Globus pallidus (tissue), 1 donor: Measurements from ENCODE around the gene TTC39C.
A peak's percentile ranks its signal among the peaks of the same experiment; 100 is the strongest.

ENCODE experiments used
- DNase-seq: peaks from one replicate; pipeline ENCODE4 v3.0.0-alpha.2; 2015; ENCODE audit warnings: low spot score

Gene TTC39C

DNA sequence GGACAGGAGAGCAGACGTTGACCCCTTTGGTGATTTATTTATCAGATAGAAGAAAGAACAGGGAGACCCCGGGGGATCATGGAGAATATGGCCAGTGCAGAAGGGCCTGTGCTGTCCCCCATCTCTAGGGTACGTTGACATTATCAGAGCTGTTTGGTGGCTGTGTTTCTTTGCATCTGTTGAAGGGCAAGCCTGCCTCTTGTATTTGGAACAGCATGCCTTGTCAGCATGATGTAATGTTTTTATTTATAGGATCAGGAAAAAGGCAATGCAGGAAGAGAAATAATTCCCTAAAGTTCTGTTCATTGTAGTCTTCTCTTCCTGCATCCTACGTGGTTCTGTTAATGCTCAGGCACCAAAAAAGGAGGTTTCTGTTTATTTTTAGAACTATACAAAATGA lies 74.5 kb downstream of the TTC39C start:
- DNase-seq, result no peak

DNA sequence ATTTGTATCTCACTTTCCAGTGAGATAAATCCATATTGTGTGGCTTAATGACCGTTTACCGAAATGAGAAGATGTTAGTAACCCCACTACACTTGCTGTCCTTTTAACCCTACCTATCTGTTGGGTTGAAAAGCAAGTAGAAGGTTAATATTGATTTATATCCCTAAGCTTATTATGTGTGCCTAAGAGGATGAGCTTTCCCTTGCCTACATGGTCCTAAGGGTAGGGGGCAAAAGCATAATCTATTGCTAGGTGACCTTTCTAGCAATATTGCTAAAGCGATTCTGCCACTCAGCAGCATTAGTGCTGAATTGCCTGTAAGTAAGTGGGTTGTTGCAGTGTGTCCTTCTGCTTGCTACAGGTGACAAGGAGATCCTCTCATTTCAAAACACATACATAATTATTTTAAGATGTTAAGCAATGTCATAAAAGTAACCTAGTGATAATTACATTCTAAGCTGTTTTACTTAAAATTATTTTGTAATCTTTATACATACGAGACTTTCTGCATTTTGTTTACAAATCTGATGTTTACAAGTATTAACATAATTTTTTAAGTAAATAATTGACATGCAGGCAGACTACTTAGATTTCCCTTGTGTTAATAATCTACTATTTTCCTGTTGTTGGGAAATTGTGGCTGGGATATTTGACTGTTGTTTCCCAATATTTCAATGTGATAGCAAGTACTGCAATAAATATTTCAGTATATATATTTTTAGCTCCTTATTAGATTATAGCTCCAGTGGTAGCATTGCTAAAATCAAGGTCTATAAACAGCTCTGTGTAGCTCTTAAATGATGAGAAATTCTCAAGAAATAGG lies 75.2 kb downstream of the TTC39C start:
- DNase-seq, result no peak

DNA sequence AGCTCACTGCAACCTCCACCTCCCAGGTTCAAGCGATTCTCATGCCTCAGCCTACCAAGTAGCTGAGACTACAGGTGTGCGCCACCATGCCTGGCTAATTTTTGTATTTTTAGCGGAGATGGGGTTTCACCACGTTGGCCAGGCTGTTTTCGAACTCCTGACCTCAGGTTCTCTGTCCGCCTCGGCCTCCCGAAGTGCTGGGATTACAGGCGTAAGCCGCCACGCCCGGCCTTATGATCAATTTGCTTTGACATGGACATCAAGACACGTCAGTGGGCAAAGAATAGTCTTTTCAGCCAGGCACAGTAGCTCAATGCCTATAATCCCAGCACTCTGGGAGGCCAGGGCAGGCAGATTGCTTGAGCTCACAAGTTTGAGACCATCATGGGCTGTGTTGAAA lies 76.3 kb downstream of the TTC39C start:
- no peak for DNase-seq

GRCh38 chr18:24094561-24094960 lies 80.0 kb downstream of the TTC39C start:
- DNase-seq, result no peak

DNA sequence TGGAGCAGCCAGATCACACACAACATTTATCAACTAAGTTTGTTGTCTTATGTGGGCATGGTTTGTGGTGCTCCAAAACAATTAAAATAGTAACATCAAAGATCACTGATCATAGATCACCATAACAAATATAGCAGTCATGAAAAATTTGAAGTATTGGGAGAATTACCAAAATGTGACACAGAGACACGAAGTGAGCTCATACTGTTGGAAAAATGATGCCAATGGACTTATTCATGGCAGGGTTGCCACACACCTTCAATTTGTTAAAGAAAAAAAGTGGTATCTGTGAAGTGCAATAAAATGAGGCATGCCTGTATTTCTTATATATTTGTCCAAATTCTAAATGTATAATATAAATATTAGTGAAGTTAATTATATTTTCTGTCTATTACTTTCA lies 81.4 kb downstream of the TTC39C start:
- DNase-seq, result no peak

- no peak for DNase-seq
Observed at GRCh38 chr18:24103320-24104021, 88.9 kb downstream of the TTC39C start.

GRCh38 chr18:24104486-24104885 lies 89.9 kb downstream of the TTC39C start:
- DNase-seq, result no peak

DNA sequence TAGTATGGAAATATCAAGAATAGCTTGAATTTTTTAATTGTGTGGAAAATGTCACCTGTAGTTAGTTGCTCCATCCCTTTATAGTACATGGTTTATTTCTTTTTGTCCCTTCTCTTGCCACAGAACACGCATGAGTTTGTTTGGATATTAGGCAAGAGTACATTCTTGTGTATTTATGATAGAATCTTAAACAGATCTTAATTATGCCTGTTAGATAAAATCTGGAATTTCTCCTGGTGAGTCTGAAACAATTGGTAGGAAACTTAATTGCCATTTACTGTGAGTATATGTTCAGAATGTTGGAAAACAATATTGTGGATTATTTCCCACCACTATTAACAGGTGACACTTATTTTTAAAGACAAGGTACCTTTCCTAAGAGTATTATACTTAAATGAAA lies 94.1 kb downstream of the TTC39C start:
- no peak for DNase-seq

- DNase-seq, result no peak
Observed at GRCh38 chr18:24111936-24112335, 97.4 kb downstream of the TTC39C start.

DNA sequence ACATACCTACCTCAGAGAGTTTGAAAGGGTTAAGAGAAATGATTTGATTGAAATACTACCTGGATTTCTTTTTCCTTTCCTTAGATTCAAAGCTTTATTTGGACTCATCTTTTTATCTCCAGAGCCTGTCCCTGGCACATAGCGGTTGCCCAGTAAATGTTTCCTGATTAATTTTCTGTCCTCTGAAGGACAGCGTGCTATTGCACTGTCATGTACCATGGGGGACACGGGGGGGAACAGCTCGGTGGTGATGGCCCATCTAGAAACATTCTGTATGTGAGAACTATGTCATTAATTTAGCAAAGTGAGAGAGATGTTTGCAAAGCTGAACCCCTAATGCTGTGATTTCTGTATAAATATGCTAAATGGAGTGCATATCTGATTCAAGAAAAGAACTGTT lies 97.9 kb downstream of the TTC39C start:
- no peak for DNase-seq

DNA sequence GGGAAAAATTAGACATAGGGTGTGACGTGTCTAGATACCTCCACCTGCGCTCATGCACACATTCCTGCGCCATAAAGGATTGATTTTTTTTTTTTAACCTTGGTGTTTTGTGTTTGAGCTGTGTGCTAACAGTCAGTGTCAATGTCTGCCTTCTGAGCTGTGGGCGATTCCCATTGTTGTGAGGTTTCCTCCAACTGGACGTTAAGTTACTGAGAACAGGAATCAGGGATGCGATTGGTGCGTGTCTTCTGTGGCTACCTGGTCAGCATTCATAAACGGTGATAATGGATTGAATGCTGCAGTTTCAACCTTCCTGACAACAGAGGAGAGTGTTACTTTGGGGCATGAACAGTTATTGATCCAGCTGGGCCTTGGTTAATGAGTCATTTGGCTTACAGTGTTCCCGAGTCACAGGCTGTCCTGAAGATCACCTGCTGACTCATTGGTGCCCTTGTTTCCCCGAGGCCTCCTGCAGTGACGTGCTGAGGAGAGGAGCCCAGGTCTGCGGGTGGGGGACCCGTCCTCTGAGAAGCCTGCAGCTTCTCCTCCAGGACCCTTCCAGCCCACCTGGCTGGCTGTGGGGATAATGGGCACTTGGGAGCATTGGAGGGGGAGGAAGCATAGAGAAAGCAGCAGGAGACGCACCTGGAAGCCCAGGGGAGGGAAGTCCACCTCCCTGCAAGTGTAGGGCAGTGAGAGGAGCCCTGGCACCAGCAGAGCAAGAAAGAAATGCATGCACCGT lies 98.5 kb downstream of the TTC39C start:
- DNase-seq, result no peak

GRCh38 chr18:24114924-24115549 lies 100.5 kb downstream of the TTC39C start:
- no peak for DNase-seq

DNA sequence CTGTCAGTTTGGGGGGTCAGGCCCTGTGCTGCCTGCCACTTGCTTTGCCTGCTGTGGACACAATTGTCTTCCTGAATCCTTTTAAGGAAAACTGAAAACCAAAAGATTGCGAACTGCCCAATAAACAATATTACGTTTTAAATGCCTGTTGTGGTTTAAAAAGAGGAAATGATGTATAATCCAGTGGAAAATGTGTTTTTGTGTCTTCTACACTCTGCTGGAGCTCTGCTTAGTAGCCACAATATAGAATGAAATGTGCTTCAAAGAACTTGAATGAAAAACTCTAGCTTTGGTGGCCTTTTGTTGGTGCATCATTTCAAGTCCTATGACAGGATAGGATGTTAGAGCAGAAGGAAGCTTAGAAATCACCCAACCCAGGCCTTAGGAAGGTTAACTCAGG lies 101.1 kb downstream of the TTC39C start:
- DNase-seq, result no peak

DNA sequence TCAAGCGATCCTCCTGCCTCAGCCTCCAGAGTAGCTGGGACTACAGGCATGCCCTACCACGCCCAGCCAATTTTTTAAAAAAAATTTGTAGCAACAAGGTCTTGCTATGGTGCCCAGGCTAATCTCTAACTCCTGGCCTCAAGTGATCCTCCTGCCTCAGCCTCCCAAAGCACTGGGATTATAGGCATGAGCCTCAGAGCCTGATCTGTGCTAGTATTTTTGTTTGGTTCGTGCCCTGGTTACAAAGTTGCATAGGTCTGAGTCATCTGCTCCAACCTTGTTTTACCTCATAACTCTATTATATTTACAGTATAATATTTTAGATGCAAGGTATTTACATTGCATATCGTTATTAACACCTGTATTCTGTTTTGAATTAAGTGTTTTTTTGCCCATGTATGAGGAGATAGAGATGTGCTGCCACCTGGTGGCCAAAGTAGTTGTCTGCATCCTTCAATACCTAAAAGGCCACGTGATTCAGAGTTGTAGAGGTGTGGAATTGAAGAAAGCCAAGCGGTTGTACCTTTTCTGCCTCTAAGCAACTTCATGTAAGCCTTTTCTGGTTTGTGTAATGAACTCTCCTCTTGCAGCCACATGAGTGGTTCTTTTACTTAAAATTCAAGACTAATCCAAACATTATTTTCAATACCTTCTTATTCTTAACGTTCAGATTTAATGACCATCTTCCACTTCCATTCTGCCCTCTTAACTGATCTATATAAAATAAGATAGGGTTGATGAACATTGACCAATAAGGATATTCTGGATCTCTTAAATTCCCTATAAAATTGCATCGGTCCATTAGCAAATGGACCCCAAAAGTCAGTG lies 104.4 kb downstream of the TTC39C start:
- peak; percentile 54 for DNase-seq

DNA sequence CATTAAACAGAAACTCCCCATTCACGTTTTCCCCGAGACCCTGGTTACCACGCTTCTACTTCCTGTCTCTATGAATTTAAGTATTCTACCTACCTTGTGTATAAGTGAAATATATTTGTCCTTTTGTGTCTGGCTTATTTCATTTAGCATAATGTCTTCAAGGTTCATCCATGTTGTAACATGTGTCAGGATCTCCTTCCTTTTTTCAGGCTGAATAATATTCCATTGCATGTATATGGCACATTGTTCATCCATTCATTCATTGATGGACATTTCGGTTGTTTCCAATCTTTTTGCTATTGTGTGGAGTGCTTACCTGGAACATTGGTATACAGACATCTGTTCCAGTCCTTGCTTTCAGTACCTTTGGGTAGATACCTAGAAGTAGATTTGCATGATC lies 106.1 kb downstream of the TTC39C start:
- no peak for DNase-seq

DNA sequence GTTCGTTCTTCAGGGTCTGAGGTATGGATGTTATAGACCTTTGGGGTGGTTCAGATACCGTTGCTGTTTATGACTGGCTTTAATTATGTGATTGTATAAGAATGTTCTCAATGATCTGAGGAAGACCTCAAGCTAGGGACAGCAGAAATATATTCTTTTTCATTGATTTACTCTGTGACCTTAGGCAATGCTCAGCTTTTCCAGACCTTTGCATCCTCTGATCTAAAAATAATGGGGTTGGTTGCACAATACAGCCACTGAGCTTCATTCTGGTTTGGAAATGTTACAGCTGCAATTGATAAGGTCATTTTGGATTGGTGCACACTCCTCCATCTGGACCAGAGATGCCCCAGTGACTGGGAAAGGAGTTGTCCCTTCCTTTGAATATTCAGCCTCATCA lies 107.1 kb downstream of the TTC39C start:
- DNase-seq, result no peak

DNA sequence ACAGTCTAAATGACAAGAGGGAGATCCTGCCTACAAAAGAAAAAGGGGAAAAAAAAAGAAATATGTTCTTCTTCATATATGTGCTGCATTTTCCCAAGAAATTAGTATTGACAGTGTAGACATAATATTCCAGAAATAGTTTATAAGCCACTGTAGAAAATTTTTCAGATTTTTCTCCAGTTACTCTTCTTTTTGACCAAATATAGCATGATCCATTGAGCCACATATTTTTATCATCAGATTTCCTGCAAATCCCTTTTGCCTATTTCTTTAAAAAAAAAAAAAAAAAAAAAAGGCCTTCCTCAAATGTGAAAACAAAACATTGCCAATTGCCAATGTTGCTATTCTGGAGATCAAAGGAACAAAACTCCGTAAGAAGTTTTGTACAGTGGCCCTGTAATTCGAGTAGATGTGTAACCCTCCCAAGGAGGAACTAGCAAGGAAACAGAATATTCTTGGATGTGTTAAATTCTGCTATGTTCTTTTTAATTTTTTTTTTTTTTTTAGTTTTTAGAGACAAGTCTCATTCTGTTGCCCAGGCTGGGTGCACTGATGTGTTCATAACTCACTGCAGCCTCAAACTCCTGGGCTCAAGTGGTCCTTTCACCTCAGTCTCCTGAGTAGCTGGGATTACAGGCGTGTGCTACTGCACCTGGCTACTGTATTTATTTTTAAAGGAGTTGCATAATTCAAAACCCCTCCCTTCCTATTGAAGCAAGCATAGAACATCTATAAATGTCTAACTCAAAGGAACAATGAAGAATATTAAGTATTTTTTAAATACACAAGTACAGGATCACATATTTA lies 111.8 kb downstream of the TTC39C start:
- DNase-seq, result no peak

- DNase-seq, result no peak
Observed at GRCh38 chr18:24127735-24128134, 113.2 kb downstream of the TTC39C start.

GRCh38 chr18:24128700-24129099 lies 114.1 kb downstream of the TTC39C start:
- DNase-seq, result no peak

GRCh38 chr18:24130494-24130893 lies 115.9 kb downstream of the TTC39C start:
- no peak for DNase-seq

DNA sequence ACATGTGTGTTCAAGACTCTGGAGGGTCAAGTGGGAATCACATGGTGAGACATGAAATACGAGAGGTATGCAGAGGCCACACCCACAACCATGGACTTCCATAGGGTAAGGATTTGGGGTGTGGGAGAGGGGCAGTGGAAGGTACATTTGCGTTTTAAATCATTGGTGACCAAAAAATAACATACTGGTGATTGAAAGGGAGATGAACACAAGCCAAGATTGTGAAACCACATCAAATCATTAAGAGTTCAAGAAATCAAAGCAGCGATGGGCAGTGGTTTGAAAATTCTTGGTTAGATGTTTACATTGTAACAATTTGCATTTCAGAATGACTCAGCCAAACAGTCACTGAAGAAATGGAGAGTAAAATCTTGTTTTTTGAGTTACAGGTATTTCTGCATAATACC lies 122.4 kb downstream of the TTC39C start:
- no peak for DNase-seq
